RWPE2 (cell line): ENCODE measurements around the gene UGT1A3.

Experiments used
- ATAC-seq: fragments of 200-7000 bp; cut with Tn5 transposase; 3 replicates; pipeline ENCODE4 v1.9.1; 2021; ENCODE audit warnings: low read depth
- DNase-seq: peaks from one replicate; pipeline ENCODE4 v3.0.0-alpha.2; 2020; ENCODE audit warnings: low spot score
- H3K27ac ChIP-seq: fragments of 450-650 bp; 2 replicates; pipeline ENCODE4 v1.5.1; 2017; ENCODE audit warnings: mild to moderate bottlenecking; ENCODE audit not compliant: poor library complexity, severe bottlenecking
- H3K27me3 ChIP-seq: fragments of 250-450 bp; sonication (Bioruptor Pico); 2 replicates; pipeline ENCODE4 v1.5.1; 2021; ENCODE audit warnings: mild to moderate bottlenecking, moderate library complexity; ENCODE audit not compliant: insufficient read depth, poor library complexity, severe bottlenecking
- H3K36me3 ChIP-seq: fragments of 250-450 bp; sonication (Bioruptor Pico); 2 replicates; pipeline ENCODE4 v1.5.1; 2020; ENCODE audit warnings: low read depth, mild to moderate bottlenecking, moderate library complexity
- H3K4me1 ChIP-seq: fragments of 250-450 bp; sonication (Bioruptor Pico); 2 replicates; pipeline ENCODE4 v1.5.1; 2021; ENCODE audit warnings: mild to moderate bottlenecking, moderate library complexity; ENCODE audit not compliant: insufficient read depth, poor library complexity, severe bottlenecking
- H3K4me3 ChIP-seq: fragments of 250-450 bp; sonication (Bioruptor Pico); 2 replicates; pipeline ENCODE4 v1.5.1; 2021; ENCODE audit warnings: mild to moderate bottlenecking, moderate library complexity; ENCODE audit not compliant: severe bottlenecking
- H3K9me3 ChIP-seq: fragments of 250-450 bp; sonication (Bioruptor Pico); 2 replicates; pipeline ENCODE4 v1.5.1; 2021; ENCODE audit warnings: mild to moderate bottlenecking, moderate library complexity; ENCODE audit not compliant: severe bottlenecking
- TF ChIP-seq, protein P1 (sequence below): fragments of 450-650 bp; IDR thresholded peaks from one replicate; pipeline ENCODE4 v1.5.1; 2017; ENCODE audit warnings: mild to moderate bottlenecking, moderate library complexity; ENCODE audit not compliant: poor library complexity, severe bottlenecking

UGT1A3 gene

DNA sequence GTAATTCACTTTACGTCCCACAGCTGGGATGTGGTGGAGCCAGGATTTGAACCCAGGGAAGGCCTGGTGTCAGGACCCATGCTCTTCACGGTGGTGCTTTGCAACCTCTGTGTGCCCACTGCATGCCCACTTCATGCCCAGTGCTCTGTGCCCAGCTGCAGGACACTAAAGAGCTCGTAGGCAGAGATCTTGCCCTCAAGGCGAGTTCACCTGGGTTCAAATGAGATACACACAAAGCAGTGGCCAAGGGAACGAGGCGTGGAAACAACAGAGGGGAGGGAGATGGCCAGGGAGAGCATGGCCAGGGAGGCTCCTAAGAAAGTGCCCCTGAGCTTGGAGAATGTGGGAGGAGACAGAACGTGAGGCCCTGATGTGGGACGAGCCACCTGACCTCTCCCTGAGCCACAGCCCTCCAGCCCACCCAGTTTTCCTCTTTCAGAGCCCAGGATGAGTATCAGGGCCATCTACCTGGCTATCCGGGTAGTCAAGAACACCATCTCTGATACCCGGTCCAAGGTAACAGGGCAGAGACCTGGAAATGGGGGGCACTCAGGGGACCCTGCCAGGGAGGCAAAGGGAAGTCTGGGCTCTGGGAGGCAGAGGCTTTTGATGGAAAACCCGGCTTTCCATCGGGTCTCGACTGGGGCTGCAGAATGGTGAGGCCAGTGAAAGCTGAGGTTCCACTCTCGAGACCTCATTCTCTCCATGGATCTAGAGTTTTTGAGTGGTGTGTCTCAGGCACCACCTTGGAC is 69.7 kb downstream of the UGT1A3 start:
- DNase-seq (no peak), ATAC-seq (no peak)
- Histone ChIP-seq H3K9me3 (no peaks in the 10 kb centered on the region), H3K4me3 (no peak overlapping the region), H3K36me3 (no peaks in the 10 kb centered on the region), H3K27me3 (no peaks in the 10 kb centered on the region), H3K27ac (no peak overlapping the region), H3K4me1 (no peaks in the 10 kb centered on the region)
- TF ChIP-seq, protein P1, sequence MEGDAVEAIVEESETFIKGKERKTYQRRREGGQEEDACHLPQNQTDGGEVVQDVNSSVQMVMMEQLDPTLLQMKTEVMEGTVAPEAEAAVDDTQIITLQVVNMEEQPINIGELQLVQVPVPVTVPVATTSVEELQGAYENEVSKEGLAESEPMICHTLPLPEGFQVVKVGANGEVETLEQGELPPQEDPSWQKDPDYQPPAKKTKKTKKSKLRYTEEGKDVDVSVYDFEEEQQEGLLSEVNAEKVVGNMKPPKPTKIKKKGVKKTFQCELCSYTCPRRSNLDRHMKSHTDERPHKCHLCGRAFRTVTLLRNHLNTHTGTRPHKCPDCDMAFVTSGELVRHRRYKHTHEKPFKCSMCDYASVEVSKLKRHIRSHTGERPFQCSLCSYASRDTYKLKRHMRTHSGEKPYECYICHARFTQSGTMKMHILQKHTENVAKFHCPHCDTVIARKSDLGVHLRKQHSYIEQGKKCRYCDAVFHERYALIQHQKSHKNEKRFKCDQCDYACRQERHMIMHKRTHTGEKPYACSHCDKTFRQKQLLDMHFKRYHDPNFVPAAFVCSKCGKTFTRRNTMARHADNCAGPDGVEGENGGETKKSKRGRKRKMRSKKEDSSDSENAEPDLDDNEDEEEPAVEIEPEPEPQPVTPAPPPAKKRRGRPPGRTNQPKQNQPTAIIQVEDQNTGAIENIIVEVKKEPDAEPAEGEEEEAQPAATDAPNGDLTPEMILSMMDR: no peak

DNA sequence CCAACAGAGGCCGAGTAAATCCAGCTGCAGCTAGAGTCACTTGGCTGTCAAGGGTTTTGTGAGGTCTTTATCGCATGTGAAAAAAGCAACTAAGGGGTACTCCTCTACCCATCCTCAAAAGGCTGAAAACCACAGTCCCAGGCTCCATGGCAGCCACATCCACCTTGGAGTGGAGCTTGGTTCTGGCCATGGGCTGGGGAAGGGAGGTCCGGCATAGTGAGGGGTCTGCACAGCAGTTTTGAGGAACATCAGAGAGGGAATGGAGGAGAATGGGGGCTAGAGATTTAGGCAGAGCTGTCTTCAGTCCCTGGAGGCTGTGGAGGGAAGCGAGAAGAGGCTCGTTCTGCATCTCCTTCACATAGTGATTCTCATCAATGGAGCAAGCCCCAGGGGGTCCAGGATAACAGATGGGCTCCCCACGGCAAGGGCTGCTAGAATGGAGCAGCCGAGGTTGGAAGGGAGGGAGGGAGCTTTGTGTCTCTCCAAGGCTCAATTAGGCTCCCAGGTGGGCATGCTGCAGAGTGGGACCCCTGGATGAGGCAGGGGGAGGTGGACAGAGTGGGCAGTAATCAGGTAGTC is 70.3 kb downstream of the UGT1A3 start:
- no peak for ATAC-seq

DNA sequence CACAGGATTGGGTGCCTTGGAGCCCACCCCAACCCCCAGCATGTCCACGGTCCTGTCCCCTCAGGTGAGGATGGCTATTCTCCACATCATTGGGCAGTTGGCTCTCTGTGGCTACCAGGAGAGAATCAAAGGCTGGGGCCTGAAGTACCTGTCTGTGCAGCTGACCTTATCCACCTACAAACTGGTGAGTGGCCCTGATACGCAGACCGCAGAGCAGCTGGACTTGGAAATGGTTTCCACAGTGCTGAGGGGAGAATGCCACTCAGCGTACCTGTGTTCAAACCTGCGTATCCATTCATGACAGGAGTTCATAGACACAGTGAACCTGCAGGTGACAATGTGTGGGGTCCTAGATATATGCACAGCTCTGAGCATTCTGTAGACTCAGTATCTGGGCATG is 70.9 kb downstream of the UGT1A3 start:
- H3K36me3 ChIP-seq: no peaks in the 10 kb centered on the region
- TF ChIP-seq, protein P1: no peak
- ATAC-seq (no peak), DNase-seq (no peak)
- H3K4me1 ChIP-seq: no peaks in the 10 kb centered on the region
- H3K27ac ChIP-seq: no peak overlapping the region
- H3K9me3 ChIP-seq: no peaks in the 10 kb centered on the region
- H3K27me3 ChIP-seq: no peaks in the 10 kb centered on the region
- no peak overlapping the region for H3K4me3 ChIP-seq

More for the DNA sequence above, 70.3 kb downstream of the UGT1A3 start:
- Histone ChIP-seq H3K27ac (no peak overlapping the region), H3K27me3 (no peaks in the 10 kb centered on the region), H3K36me3 (no peaks in the 10 kb centered on the region), H3K9me3 (no peaks in the 10 kb centered on the region), H3K4me3 (no peak overlapping the region), H3K4me1 (no peaks in the 10 kb centered on the region)
- no peak for DNase-seq
- TF ChIP-seq, protein P1: no peak

DNA sequence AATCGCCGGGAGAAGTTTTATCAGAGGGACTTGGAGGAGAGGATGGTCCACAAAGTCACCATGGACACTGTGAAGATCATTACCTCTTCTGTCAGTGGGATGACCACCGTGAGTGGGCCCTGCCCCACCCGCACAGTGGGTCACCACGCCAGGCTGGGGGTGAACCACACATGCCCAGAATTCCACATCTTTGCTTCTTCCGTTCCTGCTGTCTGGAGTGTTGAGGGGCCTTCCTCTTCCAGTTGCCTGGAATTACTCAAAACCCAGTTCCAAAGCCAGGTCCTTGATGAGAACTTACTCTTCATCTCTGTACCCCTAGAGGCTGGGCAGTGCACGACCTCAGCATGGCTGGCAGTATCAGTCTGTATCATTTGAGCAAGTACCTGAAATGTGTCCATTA is 71.4 kb downstream of the UGT1A3 start:
- ATAC-seq: no peak
- H3K27me3 ChIP-seq: no peaks in the 10 kb centered on the region
- H3K36me3 ChIP-seq: no peaks in the 10 kb centered on the region
- TF ChIP-seq, protein P1: no peak
- H3K4me1 ChIP-seq: no peaks in the 10 kb centered on the region
- H3K27ac ChIP-seq: no peak overlapping the region
- H3K4me3 ChIP-seq: no peak overlapping the region
- no peak for DNase-seq
- H3K9me3 ChIP-seq: no peaks in the 10 kb centered on the region
